ENCODE data around the gene XYLB.
"Not testable (repeated sequence)": the region's sequence is repeated elsewhere in the genome, so short reads cannot be mapped to it uniquely, and the experiment has no call there.

XYLB gene

GRCh38 chr3:38386992-38387750, 40.6 kb downstream of the XYLB start:
- in situ Hi-C loops (cut with MboI; ENCODE audit: low sequenced_read_pairs), result no loop called here

- in situ Hi-C loops (cut with MboI; ENCODE audit: low sequenced_read_pairs), result no loop called here
These were observed 41.3 kb downstream of the XYLB start for GRCh38 chr3:38387862-38388261.

GRCh38 chr3:38392604-38393163, 46.1 kb downstream of the XYLB start:
- in situ Hi-C loops (cut with MboI; ENCODE audit: low sequenced_read_pairs), result no loop called here

- in situ Hi-C loops (cut with MboI; ENCODE audit: low sequenced_read_pairs), result no loop called here
These were observed 49.7 kb downstream of the XYLB start for GRCh38 chr3:38396239-38396638.

- in situ Hi-C loops (cut with MboI; ENCODE audit: low sequenced_read_pairs), result no loop called here
These were observed 50.3 kb downstream of the XYLB start for GRCh38 chr3:38396861-38397260.

GRCh38 chr3:38397320-38397719, 50.7 kb downstream of the XYLB start:
- in situ Hi-C loops (cut with MboI; ENCODE audit: low sequenced_read_pairs), result no loop called here

- in situ Hi-C loops (cut with MboI; ENCODE audit: low sequenced_read_pairs), result no loop called here
These were observed 54.8 kb downstream of the XYLB start for GRCh38 chr3:38401246-38401962.

- in situ Hi-C loops (cut with MboI; ENCODE audit: low sequenced_read_pairs), result no loop called here
These were observed 57.7 kb downstream of the XYLB start for GRCh38 chr3:38404286-38404685.

GRCh38 chr3:38411591-38411990, 65.0 kb downstream of the XYLB start:
- in situ Hi-C loops (cut with MboI; ENCODE audit: low sequenced_read_pairs), result no loop called here

GRCh38 chr3:38420758-38421157, 74.2 kb downstream of the XYLB start:
- in situ Hi-C loops (cut with MboI; ENCODE audit: low sequenced_read_pairs), result not testable (repeated sequence)

- in situ Hi-C loops (cut with MboI; ENCODE audit: low sequenced_read_pairs), result no loop called here
These were observed 75.2 kb downstream of the XYLB start for GRCh38 chr3:38421679-38422336.

GRCh38 chr3:38426798-38427426, 80.3 kb downstream of the XYLB start:
- in situ Hi-C loops (cut with MboI; ENCODE audit: low sequenced_read_pairs), result not testable (repeated sequence)

GRCh38 chr3:38432871-38433658, 86.5 kb downstream of the XYLB start:
- in situ Hi-C loops (cut with MboI; ENCODE audit: low sequenced_read_pairs), result not testable (repeated sequence)

GRCh38 chr3:38433661-38434060, 87.1 kb downstream of the XYLB start:
- in situ Hi-C loops (cut with MboI; ENCODE audit: low sequenced_read_pairs), result not testable (repeated sequence)

- in situ Hi-C loops (cut with MboI; ENCODE audit: low sequenced_read_pairs), result not testable (repeated sequence)
These were observed 92.0 kb downstream of the XYLB start for GRCh38 chr3:38438436-38439069.

- in situ Hi-C loops (cut with MboI; ENCODE audit: low sequenced_read_pairs), result not testable (repeated sequence)
These were observed 96.6 kb downstream of the XYLB start for GRCh38 chr3:38443205-38443604.

GRCh38 chr3:38446085-38446686, 99.6 kb downstream of the XYLB start:
- in situ Hi-C loops (cut with MboI; ENCODE audit: low sequenced_read_pairs), result no loop called here

GRCh38 chr3:38446812-38447211, 100.2 kb downstream of the XYLB start:
- in situ Hi-C loops (cut with MboI; ENCODE audit: low sequenced_read_pairs), result no loop called here

GRCh38 chr3:38450853-38451252, 104.3 kb downstream of the XYLB start:
- in situ Hi-C loops (cut with MboI; ENCODE audit: low sequenced_read_pairs), result no loop called here

All from HL-60/S4 treated with phorbol 12-myristate 13-acetate at 8.2 ng/mL for 4 days and 3 days (cell line).